RKO (cell line): ENCODE data around the gene RPL21.
"Not testable (repeated sequence)": the region's sequence is repeated elsewhere in the genome, so short reads cannot be mapped to it uniquely, and the experiment has no call there.

Experiments
- DNase-seq: peaks from one replicate; pipeline ENCODE4 v3.0.0-alpha.2; 2016; ENCODE audit warnings: low spot score

The RPL21 gene

DNA sequence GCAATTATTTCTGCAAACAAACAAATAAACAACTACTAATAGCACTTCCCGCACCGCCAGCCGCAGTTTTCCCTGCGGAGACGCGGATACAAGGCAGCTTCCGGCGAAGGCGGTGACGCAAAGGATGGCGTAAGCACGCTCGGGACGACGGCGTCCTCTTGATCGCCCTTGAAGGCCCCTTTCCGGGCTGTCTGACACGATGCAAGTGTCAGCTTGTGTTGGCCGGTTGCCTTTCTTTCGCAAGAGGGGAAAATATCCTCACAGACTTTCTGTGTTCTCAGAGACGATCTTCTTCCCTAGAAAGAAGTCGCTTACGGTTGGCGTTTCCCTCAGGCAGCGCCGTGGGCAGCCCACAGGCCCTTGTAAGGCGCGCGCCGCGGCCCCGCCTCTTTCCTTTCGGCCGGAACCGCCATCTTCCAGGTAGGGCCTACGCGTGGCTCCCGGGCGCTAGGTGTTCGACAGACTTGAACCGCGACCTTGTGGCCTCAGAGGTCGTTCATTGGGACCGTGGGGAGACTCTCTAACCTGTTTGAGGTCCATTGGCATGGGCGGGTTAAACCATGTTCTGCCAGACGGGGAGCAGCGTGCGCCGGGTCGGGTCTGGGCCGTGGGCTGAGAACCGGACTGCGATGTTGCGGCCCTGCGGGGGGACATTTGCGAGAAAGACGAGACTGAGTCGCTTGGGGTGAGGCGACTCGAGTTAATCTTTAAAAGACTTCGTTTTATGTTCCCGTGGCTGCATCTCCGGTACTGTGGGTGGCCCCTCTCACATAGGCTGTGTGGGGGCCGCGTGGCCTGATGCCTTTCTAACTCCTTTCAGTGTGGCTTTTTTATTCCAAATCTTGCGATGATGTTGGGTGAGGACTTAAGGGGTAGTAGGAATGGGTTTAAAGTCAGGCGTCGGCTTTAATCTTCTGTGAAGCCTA is at the start of gene RPL21:
Gene RPL21, plus strand, starts transcription at position 393 of the 926 bp plus-strand sequence. CDS start 2,219 bp downstream, outside the sequence.
- DNase-seq: peak; percentile 96

DNA sequence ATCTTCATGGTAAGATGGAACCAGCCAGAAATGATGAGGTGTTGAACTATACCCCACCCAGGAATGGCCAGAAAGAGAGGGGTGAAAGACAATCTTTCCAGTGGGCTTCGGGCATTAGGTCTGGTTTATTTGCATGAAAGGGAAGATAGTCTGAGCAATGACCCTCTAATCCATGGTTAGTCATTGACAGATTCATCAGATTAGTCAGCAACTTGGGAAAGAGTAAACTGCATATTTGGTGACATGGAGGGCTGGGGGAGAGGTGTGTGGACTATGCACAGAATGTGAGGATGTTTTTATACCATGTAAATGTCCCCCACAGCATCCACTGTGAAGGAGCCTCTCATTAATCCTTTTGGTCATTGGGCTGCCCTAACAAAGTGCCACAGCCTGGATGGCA is 49.7 kb upstream of the RPL21 start:
- peak; percentile 58 for DNase-seq

DNA sequence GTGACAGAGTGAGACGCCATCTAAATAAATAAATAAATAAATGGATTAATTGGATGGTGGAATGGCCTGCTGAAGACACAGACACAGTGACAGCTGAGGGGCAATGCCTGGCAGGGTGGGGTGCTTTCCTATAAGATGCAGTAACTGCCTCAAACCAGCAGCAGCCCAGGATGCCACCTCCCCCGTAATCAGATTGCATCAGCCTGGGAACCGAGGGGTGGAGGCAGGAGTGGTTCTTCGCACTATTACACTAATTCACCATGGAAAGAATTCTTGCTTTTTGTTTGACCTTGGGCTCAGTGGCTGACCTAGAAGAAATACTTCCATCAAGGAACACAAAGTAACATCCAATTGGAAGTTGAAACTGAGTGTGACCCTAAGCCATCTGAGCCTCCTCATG is 48.2 kb upstream of the RPL21 start:
- DNase-seq: no peak

DNA sequence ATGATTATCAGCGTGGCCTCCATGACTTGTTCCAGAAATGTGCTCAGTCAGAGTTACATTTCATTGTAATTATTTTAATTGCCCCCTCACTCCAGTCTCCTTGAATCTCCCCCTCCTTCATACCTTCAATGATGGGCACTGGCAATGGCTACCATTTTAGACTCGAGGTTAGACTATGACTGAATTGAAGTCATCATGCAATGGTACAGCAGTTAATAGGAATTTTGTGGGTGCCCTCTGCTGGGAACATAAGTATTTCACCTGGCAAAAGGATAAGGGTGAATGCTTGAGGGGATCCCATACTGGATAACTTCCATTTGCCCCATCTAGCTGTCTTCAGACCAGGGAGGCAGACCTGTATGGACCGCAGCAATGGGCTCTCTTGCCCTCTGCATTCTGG is 47.5 kb upstream of the RPL21 start:
- peak; percentile 34 for DNase-seq

DNA sequence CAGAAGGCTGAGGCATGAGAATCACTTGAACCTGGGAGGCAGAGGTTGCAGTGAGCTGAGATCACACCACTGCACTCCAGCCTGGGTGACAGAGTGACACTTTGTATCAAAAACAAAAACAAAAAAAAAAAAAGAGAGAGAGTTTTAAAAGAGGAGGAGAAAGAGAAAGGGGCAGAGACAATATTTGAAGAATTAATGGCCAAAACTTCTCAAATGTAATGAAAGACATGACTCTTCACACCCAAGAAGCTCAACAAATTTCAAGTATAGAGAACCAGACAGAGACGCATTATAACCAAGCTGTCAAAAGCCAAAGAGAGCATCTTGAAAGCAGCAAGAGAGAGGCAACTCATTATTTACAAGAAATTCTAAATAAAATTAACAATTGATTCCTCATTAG is 42.8 kb upstream of the RPL21 start:
- DNase-seq: no peak

DNA sequence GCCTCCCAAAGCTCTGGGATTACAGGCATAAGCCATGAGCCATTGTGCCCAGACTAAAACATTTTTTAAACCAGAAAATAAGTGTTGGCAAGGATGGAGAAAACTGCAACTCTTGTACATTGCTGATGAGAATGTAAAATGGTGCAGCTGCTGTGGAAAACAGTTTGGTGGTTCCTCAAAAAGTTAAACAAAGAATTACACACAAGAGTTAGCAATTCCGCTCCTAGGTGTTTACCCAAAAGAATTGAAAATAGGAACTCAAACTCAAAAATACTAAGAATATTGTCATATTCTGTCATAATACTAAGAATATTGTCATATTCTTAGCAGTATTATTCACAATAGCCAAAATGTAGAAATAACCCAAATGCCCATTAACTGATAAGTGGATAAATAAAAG is 40.1 kb upstream of the RPL21 start:
- DNase-seq: no peak

DNA sequence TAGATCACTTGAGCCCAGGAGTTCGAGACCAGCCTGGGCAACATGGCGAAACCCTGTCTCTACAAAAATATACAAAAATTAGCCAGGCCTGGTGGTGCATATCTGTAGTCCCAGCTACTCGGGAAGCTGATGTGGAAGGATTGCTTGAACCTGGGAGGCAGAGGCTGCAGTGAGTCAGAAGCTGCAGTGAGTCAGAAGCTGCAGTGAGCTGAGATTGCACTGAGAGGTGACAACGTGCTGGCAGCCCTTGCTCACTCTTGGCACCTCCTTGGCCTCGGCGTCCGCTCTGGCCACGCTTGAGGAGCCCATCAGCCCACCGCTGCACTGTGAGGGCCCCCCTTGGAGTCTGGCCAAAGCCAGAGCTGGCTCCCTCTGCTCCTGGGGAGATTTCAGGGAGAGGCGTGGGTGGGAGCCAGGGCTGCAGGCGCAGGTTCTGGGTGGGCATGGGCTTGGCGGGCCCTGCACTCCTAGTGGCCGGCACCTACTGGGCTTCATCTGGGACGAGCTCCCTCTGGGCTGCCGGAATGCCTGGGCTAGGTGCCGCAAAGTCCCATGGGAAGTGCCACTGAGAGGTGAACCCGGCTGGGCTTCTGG is 39.5 kb upstream of the RPL21 start:
- peak; percentile 90 for DNase-seq

DNA sequence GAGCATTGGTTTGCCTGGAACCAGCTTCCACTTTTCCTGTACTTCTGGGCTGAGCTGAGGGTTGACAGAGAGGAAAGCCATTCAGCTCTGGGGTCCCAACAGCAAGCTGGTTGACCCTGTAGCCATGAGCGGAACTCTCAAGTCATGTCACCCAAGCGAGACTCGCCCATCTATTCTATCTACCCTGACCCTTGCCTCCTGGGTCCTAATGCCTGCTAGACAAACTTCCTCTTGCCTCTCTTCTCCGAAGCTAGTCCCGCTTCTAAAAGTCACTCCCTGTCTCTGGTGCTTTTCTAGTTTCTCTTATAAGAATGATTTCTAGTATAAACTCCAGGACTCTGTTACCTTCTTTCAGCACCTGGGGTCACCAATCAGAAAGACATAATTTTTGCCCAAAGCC is 38.0 kb upstream of the RPL21 start:
- not testable (repeated sequence) for DNase-seq

DNA sequence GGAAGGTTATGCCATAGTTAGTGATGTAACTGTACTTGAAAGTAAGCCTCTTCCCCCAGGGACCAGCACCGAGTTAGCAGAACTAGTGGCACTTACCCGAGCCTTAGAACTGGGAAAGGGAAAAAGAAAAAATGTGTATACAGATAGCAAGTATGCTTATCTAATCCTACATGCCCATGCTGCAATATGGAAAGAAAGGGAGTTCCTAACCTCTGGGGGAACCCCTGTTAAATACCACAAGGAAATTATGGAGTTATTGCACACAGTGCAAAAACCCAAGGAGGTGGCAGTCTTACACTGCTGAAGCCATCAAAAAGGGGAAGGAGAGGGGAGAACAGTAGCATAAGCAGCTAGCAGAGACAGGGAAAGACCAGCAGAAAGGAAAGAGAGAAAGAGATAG is 33.6 kb upstream of the RPL21 start:
- not testable (repeated sequence) for DNase-seq

DNA sequence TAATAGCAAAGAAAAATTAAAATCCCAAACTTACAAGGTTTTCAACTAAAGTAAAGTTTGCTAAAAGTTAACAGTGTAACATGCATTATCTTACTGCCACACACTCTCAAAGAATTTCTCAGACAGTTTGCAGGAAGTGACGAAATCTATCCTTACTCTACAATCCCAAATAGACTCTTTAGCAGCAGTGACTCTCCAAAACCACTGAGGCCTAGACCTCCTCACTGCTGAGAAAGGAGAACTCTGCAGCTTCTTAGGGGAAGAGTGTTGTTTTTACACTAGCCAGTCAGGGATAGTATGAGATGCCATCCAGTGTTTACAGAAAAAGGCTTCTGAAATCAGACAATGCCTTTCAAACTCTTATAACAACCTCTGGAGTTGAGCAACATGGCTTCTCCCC is 32.5 kb upstream of the RPL21 start:
- DNase-seq: not testable (repeated sequence)

DNA sequence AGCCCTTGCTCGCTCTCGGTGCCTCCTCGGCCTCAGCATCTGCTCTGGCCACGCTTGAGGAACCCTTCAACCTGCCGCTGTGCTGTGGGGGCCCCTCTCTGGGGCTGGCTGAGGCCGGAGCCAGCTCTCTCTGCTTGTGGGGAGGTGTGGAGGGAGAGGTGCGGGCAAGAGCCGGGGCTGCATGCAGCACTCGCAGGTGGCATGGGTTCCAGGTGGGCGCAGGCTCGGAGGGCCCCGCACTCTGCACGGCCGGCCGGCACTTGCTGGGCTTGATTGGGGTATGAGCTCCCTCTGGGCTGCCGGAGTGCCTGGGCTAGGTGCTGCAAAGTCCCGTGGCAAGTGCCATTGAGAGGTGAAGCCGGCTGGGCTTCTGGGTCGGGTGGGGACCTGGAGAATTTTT is 31.7 kb upstream of the RPL21 start:
- no peak for DNase-seq

DNA sequence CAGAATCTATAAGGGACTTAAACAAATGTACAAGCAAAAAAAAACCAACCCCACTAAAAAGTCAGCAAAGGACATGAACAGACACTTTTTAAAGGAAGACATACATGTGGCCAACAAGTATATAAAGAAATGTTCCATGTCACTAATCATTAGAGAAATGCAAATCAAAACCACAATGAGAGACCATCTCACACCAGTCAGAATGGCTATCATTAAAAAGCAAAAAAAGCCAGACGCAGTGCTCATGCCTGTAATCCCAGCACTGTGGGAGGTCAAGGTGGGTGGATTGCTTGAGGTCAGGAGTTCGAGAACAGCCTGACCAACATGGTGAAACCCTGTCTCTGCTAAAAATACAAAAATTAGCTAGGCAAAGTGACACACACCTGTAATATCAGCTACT is 29.3 kb upstream of the RPL21 start:
- DNase-seq: not testable (repeated sequence)

DNA sequence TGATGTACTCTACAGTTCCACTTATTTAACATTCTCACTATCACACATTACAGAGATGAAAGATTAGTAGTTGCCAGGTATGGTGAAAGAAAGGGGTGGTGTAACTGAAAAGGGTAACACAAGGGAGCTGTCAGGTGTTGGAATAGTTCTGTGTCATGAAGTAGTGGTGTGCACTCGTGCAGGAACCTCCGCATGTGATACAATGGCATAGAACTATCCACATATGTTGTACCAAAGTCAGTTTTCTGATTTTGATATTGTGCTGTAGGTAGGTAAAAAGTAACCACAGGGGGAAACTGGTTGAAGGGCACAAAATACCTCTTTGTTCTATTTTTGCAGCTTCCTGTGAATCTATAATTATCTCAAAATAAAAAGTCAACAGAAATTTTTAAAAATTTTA is 24.4 kb upstream of the RPL21 start:
- no peak for DNase-seq

DNA sequence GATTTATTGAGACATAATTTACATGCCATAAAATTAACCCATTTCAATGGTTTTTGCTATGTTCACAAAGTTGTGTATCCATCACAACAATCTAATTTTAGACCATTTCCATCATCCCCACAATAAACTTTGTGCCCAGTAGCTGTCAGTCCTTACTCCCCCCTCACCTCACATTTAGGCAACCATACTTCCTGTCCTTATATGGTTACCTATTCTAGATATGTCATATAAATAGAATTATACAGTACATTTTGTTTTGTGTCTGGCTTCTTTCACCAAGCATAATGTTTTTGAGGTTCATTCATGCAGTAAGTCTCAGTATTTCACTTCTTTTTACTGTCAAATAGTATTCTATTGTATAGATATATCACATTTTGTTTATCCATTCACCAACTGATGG is 23.2 kb upstream of the RPL21 start:
- no peak for DNase-seq

DNA sequence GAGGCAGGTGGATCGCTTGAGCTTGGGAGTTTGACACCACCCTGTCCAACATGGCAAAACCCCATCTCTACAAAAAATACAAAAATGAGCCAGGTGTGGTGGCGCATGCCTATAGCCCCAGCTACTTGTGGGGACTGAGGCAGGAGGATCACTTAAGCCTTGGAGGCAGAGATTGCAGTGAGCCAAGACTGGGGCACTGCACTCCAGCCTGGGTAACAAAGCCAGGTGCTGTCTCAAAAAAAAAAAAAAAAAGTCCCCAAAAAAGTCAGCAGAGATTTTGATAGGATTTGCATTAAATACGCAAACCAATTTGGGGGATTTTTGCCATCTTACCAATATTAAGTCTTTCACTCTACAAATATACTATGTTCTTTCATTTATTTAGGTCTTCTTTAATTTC is 21.7 kb upstream of the RPL21 start:
- DNase-seq: no peak

DNA sequence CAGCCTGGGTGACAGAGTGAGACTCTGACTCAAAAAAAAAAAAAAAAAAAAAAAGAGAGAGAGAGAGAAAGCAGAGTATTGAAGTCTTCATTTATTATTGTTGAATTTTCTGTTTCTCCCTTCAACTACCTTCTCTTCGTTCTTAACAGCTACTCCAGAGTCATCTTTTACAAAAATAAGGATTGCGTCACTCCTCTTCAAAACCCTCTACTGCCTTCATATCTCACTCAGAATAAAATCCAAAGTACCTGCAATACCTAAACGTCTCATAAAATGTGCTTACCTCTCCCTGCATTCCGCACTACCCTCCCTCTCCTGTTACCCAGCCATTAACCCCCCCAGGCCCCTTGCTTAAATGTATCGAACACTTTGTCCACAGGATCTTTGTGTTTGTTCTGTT is 17.4 kb upstream of the RPL21 start:
- no peak for DNase-seq

DNA sequence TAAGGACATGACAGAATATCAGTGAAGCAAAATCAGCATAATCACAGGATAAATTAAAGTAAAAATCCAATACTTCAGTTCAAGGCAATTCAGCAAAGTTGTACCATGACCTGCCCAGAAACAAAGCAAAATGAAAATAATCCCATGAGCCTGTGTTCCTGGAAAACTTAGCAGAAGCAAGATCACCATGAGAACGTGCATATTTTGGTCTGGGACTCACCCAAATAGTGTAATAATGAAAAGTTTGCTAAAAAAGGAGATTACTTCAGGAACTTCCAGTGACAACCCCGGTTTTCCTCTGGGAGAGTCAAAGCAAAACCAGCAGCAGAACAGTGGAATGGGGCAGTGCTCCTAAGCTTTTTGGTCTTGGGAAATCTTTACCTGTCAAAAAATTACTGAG is 14.9 kb upstream of the RPL21 start:
- DNase-seq: no peak

DNA sequence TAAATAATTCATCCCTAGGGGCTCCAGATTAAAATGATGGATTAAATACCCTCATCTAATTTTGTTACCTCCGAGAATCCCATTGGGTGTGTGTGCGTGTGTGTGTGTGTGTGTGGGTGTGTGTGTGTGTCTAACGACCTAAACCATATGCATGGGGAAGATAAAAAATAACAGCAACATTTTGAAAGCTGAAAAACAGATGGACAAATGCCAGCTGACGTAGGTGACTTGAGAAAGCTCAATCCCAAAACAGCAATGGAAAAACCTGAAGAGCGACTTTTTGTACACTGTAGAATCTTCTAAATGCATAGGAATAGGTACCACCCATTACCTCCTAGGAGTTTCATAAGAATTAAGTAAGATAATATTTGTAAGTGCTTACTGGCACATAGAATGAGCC is 8.7 kb upstream of the RPL21 start:
- DNase-seq: no peak

DNA sequence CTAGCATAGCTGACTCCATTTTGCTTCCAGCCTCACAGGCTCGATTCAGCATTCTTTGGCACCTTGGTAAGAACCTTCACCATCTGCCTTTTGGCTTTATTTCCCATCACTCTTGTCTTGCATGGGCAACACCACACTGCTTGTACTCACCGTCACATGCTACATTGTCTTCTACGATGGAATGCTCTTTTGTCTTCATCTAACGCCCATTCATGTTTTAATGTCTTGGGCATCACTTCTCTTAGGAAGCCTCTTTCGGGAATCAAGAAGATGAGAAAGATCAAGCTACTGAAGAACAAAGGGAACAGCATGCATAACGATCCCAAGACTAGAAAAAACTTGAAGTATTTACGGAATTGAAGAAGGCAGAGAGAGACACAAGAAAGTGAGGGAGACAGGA is 5.7 kb upstream of the RPL21 start:
- no peak for DNase-seq

DNA sequence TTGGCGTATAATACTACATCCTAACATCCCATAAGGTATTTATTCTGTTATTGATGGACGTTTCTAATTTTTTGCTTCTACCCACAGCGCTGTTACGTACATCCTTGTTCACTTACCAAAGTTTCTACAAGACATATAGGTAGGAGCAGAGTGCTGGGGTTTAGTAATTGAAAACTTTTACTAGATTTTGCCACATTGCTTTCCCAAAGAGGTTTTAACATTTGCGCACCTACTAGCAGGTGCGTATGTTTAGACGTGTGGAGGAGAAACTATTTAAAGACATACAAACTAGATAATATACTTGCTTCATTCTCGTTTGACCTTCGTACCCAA is 559 bp upstream of the RPL21 start:
- DNase-seq: no peak

DNA sequence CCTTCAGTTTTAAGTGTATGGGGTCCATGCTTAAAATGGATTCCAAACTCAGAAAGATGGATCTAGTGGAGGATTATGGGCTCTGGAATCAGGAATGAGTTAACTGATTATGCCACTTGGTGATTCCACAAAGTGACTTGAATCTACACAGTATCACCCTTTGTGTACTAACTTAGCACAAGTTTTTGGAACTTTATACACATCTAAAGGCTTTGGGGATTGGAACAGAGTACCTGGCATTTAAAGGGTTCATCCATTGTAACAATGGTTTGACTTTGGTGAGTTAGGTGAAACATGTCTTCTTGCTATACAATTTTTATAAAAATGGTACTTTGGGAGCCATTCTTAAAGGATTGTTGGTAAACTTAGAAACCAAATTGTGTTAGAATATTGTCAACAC is 1.1 kb downstream of the RPL21 start:
- DNase-seq: peak; percentile 6

DNA sequence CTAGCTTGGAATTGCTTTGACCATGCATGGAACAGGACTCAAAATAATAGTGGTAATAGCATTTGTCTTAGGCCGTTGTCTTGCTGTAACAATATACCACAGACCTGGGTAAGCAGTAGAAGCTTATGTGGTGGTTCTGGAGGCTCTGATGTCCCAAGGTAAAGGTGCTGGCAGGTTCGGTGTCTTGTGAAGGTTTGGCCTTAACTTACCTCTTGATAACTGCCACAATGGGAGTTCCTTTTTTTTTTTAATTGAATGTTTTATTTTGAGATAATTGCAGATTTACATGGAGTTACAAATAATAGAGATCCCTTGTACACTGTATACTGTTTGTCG is 5.8 kb downstream of the RPL21 start:
- DNase-seq: peak; percentile 2

DNA sequence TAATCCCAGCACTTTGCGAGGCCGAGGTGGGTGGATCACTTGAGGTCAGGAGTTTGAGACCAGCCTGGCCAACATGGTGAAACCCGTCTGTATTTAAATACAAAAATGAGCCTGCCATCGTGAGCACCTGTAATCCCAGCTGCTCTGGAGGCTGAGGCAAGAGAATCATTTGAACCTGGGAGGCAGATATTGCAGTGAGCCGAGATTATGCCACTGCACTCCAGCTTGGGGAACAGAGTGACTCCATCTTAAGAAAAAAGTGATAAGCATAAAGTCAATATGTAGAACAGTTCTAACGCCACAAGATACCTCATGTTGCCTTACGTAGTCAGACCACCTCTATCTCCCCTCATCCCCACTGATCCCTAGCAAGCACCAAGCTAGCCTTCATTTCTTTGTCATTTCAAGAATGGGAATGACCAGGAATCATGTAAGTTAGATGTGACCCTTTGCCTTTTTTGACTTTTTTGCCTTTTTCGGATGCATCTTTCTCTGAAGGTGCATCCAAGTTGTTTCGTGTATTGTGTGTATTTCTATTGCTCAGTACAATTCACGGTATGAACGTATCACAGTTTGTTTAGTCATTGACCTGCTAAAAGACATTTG is 6.4 kb downstream of the RPL21 start:
- peak; percentile 5 for DNase-seq
